ENCODE measurements around the gene SNX22.

The SNX22 gene

GRCh38 chr15:64156652-64157331, 5.3 kb downstream of the SNX22 start:
- no peak for DNase-seq

GRCh38 chr15:64157599-64158125, 6.1 kb downstream of the SNX22 start:
- DNase-seq, result no peak

GRCh38 chr15:64158363-64159134, 7.0 kb downstream of the SNX22 start:
- DNase-seq, result no peak

GRCh38 chr15:64161688-64162477, 10.4 kb downstream of the SNX22 start:
- DNase-seq, result no peak

- DNase-seq, result no peak
Observed at GRCh38 chr15:64162478-64162868, 10.9 kb downstream of the SNX22 start.

GRCh38 chr15:64162869-64163658, 11.5 kb downstream of the SNX22 start, which contains the start of gene PPIB:
PPIB (minus strand) TSS chr15:64163022; CDS start chr15:64162986, 36 bp downstream.
- DNase-seq, result peak; percentile 98 to 99

- peak; percentile 57 to 67 for DNase-seq
Observed at GRCh38 chr15:64163659-64164362, 12.3 kb downstream of the SNX22 start.

GRCh38 chr15:64164436-64164835, 12.9 kb downstream of the SNX22 start:
- no peak for DNase-seq

- no peak for DNase-seq
Observed at GRCh38 chr15:64166102-64166890, 14.8 kb downstream of the SNX22 start.

- no peak for DNase-seq
Observed at GRCh38 chr15:64180235-64180824, 28.8 kb downstream of the SNX22 start.

GRCh38 chr15:64182859-64183370, 31.4 kb downstream of the SNX22 start:
- peak; percentile 50 to 79 for DNase-seq

GRCh38 chr15:64185146-64185911, 33.8 kb downstream of the SNX22 start:
- no peak for DNase-seq

GRCh38 chr15:64187396-64188191, 36.1 kb downstream of the SNX22 start:
- no peak for DNase-seq

GRCh38 chr15:64191971-64192830, 40.7 kb downstream of the SNX22 start:
- no peak for DNase-seq

GRCh38 chr15:64193971-64194370, 42.4 kb downstream of the SNX22 start:
- DNase-seq, result no peak

- DNase-seq, result no peak
Observed at GRCh38 chr15:64197425-64197824, 45.9 kb downstream of the SNX22 start.

GRCh38 chr15:64205202-64205601, 53.7 kb downstream of the SNX22 start:
- no peak for DNase-seq

Measured in inflammatory macrophage (primary cell).